BLaER1 treated with 17β-estradiol and CSF1 and Interleukin-3, amounts not matched to agents 10 nM and 100 nM (cell line): ENCODE data around the gene IGF2BP2.

Experiments
- H3K27ac ChIP-seq, 11 experiments: shearing (Covaris generic); formaldehyde crosslinking; 2 replicates each; pipeline ENCODE4 v1.8.1; 2022
- H3K27me3 ChIP-seq, 11 experiments: shearing (Covaris generic); formaldehyde crosslinking; 2 replicates each; pipeline ENCODE4 v1.8.1; 2022
- H3K36me3 ChIP-seq, 11 experiments: shearing (Covaris generic); formaldehyde crosslinking; 2 replicates each; pipeline ENCODE4 v1.8.1; 2022
- H3K4me1 ChIP-seq, 10 experiments: shearing (Covaris generic); formaldehyde crosslinking; 2 replicates each; pipeline ENCODE4 v1.8.1; 2022
- H3K4me2 ChIP-seq, 11 experiments: shearing (Covaris generic); formaldehyde crosslinking; 2 replicates each; pipeline ENCODE4 v1.8.1; 2022
- H3K4me3 ChIP-seq, 10 experiments: shearing (Covaris generic); formaldehyde crosslinking; 2 replicates each; pipeline ENCODE4 v1.8.1; 2022
- H3K9ac ChIP-seq, 11 experiments: shearing (Covaris generic); formaldehyde crosslinking; 2 replicates each; pipeline ENCODE4 v1.8.1; 2022
- H3K9me3 ChIP-seq, 11 experiments: shearing (Covaris generic); formaldehyde crosslinking; replicated peaks in 1 of 11; 2 replicates each; pipeline ENCODE4 v1.8.1; 2022
- H4K20me1 ChIP-seq, 11 experiments: shearing (Covaris generic); formaldehyde crosslinking; 2 replicates each; pipeline ENCODE4 v1.8.1; 2022
- Cebpa-rat ChIP-seq, 11 experiments: shearing (Covaris generic); IDR thresholded peaks; 2 replicates each; pipeline ENCODE4 v1.8.1; 2022

IGF2BP2 gene

GRCh38 chr3:185727873-185728272, 97.0 kb downstream of the IGF2BP2 start:
- no peak overlapping the region for H3K4me2 ChIP-seq
- no peaks in the 10 kb centered on the region for H3K36me3 ChIP-seq
- no peaks in the 10 kb centered on the region for H4K20me1 ChIP-seq
- peaks cover 18 to 28% (median 20%) of the 10 kb centered on the region in 10 experiments; a peak in 19 of 20 replicates for H3K4me1 ChIP-seq
- no peak overlapping the region for H3K9ac ChIP-seq
- H3K9me3 ChIP-seq, result peaks cover 0 to 6% (median 0%) of the 10 kb centered on the region in 11 experiments; a peak in 2 of 22 replicates
- no peak overlapping the region for H3K27ac ChIP-seq
- no peaks in the 10 kb centered on the region for H3K27me3 ChIP-seq
- no peak for TF ChIP-seq Cebpa-rat (IDR thresholded peaks at IDR 0.05)
- H3K4me3 ChIP-seq, result no peak overlapping the region

DNA sequence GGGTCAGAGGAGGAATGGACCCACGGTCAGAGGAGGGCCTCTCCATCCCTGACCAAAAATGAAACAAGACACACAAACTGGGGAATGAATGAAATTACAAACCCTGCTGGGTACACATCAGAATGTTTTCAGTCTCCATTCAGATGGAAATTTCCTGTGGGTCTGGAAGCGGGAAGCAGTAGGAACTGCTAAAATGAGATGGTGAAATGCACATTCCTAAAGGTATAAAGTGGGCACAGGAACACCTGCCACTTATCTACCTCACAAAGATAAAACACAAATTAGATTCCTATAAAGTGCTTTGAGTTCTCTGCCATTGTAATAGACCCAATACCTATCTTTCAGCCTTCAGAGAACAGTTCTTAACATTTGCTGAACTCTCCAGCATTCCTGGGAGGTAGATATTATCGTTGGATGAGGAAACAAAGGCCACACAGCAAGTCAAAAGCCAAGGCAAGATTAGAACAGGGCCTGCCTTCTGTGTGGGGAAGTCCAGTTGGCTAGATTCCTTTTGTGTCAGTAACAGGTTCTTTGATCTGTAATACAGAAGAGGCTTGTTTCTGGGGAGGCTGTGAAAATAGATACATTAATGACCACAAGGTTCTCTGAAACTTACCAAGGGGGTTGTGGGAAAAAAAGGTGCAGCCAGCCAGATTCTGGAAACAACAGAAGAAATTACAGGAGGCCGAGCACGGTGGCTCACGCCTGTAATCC, 98.4 kb downstream of the IGF2BP2 start:
- Histone ChIP-seq H3K9ac (no peak overlapping the region), H3K27me3 (no peaks in the 10 kb centered on the region), H4K20me1 (no peaks in the 10 kb centered on the region), H3K27ac (no peak overlapping the region), H3K4me2 (no peak overlapping the region), H3K4me1 (peaks cover 3 to 22% (median 9%) of the 10 kb centered on the region in 10 experiments; a peak in 17 of 20 replicates), H3K36me3 (no peaks in the 10 kb centered on the region), H3K9me3 (peaks cover 0 to 6% (median 0%) of the 10 kb centered on the region in 11 experiments; a peak in 2 of 22 replicates), H3K4me3 (no peak overlapping the region)
- TF ChIP-seq Cebpa-rat (IDR thresholded peaks at IDR 0.05), result no peak

- Histone ChIP-seq H3K27ac (no peak overlapping the region), H3K4me1 (peaks cover 11 to 33% (median 20%) of the 10 kb centered on the region in 10 experiments), H4K20me1 (no peaks in the 10 kb centered on the region), H3K27me3 (no peaks in the 10 kb centered on the region), H3K9me3 (peaks cover 0 to 6% (median 0%) of the 10 kb centered on the region in 11 experiments; a peak in 1 of 22 replicates), H3K4me2 (no peak overlapping the region), H3K36me3 (no peaks in the 10 kb centered on the region), H3K9ac (no peak overlapping the region), H3K4me3 (no peak overlapping the region)
- no peak for TF ChIP-seq Cebpa-rat (IDR thresholded peaks at IDR 0.05)
Measured at GRCh38 chr3:185724761-185725160, 100.1 kb downstream of the IGF2BP2 start.

DNA sequence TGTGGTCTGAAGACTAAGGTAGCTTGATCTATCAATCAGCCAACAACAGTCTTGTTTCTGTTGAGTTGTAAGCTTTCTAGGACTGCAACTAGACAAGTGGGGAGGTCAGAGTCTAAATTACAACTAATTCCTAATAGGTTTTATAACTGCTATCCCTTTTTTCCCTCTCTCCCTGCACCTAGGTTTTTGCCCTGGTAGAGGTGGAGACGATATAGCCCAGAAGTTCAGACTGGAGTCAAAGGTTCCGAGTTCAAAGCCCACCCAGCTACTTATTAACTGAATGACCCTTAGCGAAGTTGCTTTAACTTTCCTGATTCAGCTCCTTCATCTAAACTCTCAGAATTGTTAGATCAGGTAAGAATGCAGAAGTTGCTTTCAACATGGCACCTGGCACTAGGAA, 100.6 kb downstream of the IGF2BP2 start:
- Histone ChIP-seq H3K9ac (no peak overlapping the region), H3K27ac (no peak overlapping the region), H3K4me1 (peaks cover 11 to 38% (median 25%) of the 10 kb centered on the region in 10 experiments), H3K36me3 (no peaks in the 10 kb centered on the region), H4K20me1 (no peaks in the 10 kb centered on the region), H3K4me3 (no peak overlapping the region), H3K27me3 (no peaks in the 10 kb centered on the region), H3K4me2 (no peak overlapping the region), H3K9me3 (peaks cover 0 to 6% (median 0%) of the 10 kb centered on the region in 11 experiments; a peak in 1 of 22 replicates)
- no peak for TF ChIP-seq Cebpa-rat (IDR thresholded peaks at IDR 0.05)

GRCh38 chr3:185722881-185723280, 102.0 kb downstream of the IGF2BP2 start:
- Histone ChIP-seq H3K36me3 (no peaks in the 10 kb centered on the region), H3K9ac (no peak overlapping the region), H3K4me3 (no peak overlapping the region), H3K27ac (no peak overlapping the region), H4K20me1 (no peaks in the 10 kb centered on the region), H3K4me1 (peaks cover 14 to 45% (median 39%) of the 10 kb centered on the region in 10 experiments), H3K9me3 (peaks cover 0 to 6% (median 0%) of the 10 kb centered on the region in 11 experiments; a peak in 1 of 22 replicates), H3K4me2 (no peak overlapping the region), H3K27me3 (no peaks in the 10 kb centered on the region)
- TF ChIP-seq Cebpa-rat (IDR thresholded peaks at IDR 0.05), result no peak

- H3K36me3 ChIP-seq, result no peaks in the 10 kb centered on the region
- no peak for TF ChIP-seq Cebpa-rat (IDR thresholded peaks at IDR 0.05)
- no peak overlapping the region for H3K27ac ChIP-seq
- no peak overlapping the region for H3K4me3 ChIP-seq
- H3K27me3 ChIP-seq, result no peaks in the 10 kb centered on the region
- 0 out of 22 replicates have a peak overlapping the region, but pooled peaks of 2 of the 11 experiments have one; percentile 8 to 70 for H3K4me2 ChIP-seq
- no peaks in the 10 kb centered on the region for H4K20me1 ChIP-seq
- peaks cover 0 to 6% (median 0%) of the 10 kb centered on the region in 11 experiments; a peak in 1 of 22 replicates for H3K9me3 ChIP-seq
- H3K9ac ChIP-seq, result no peak overlapping the region
- H3K4me1 ChIP-seq, result peaks cover 23 to 55% (median 48%) of the 10 kb centered on the region in 10 experiments
Measured at GRCh38 chr3:185721970-185722369, 102.9 kb downstream of the IGF2BP2 start.

- Histone ChIP-seq H3K4me2 (peak overlapping the region; percentile 40 to 83 (median 70)), H4K20me1 (no peaks in the 10 kb centered on the region), H3K27ac (peak overlapping the region in 6 of 11 experiments; percentile 21 to 66 (median 50); a peak in 6 of 22 replicates), H3K27me3 (no peaks in the 10 kb centered on the region), H3K9ac (peak overlapping the region in 4 of 11 experiments; percentile 1 to 45 (median 20); a peak in 4 of 22 replicates), H3K9me3 (peaks cover 0 to 6% (median 0%) of the 10 kb centered on the region in 11 experiments; a peak in 1 of 22 replicates), H3K4me1 (peaks cover 29 to 63% (median 55%) of the 10 kb centered on the region in 10 experiments), H3K4me3 (peak overlapping the region in 1 of 10 experiments; percentile 38; a peak in 2 of 20 replicates), H3K36me3 (no peaks in the 10 kb centered on the region)
- TF ChIP-seq Cebpa-rat (IDR thresholded peaks at IDR 0.05), result no peak
Measured at GRCh38 chr3:185720326-185720725, 104.5 kb downstream of the IGF2BP2 start.

DNA sequence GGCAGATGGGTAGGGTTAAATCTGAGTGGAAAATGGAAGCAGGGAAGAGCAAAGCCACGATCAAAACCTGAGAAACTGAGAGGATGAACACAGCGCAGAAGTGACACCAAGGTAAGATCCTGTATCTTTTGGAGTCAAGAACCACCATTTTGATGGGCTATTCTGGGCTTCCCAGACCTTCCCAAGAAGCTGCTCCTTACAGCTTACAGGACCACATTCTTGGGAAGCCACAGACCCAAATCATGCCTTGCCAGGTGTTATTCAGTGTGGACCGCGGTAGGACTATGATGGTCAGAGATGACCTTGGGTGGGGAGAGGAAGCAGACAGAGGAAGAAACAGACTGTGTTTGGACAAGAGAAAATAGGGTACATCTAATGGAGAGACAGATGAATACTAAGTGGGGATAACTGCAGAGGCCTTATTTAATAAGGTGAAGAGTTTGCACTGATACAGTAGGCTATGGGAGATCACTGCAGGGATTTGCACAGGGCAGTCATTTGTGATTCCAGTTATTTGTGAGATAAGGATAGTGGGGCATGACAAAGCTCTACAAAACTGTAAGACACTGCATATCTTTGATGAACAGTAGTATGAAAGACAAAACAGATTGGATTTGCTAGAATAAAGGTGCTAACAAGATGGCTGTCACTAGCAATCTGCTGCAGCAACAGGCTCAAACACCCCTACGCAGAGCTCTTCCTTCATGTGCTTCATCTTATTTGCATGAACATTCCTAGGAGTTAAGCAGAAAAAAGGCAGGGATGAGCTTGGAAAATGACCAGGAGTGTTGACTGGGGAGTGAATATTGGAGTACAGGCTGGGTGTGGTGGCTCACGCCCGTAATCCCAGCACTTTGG, 105.9 kb downstream of the IGF2BP2 start:
- TF ChIP-seq Cebpa-rat (IDR thresholded peaks at IDR 0.05), result no peak
- Histone ChIP-seq H3K9me3 (0 out of 22 replicates have a peak, but pooled peaks cover 0 to 2% (median 0%) of the 10 kb centered on the region in 11 experiments), H4K20me1 (no peaks in the 10 kb centered on the region), H3K9ac (no peak overlapping the region), H3K4me3 (no peak overlapping the region), H3K27ac (0 out of 22 replicates have a peak overlapping the region, but pooled peaks of 2 of the 11 experiments have one; percentile 35 to 39), H3K4me1 (peaks cover 29 to 68% (median 55%) of the 10 kb centered on the region in 10 experiments), H3K36me3 (no peaks in the 10 kb centered on the region), H3K4me2 (peak overlapping the region in 9 of 11 experiments; percentile 49 to 83 (median 73); a peak in 17 of 22 replicates), H3K27me3 (no peaks in the 10 kb centered on the region)
